HL-60/S4 (cell line): ENCODE data around the gene SLC16A12.

ENCODE experiments used
- in situ Hi-C: fragments of 300-500 bp; cut with MboI; formaldehyde crosslinking; loops from 2 replicates; pipeline ENCODE4 v1.14.3; 2022; ENCODE audit warnings: low sequenced_read_pairs

SLC16A12 gene

GRCh38 chr10:89535171-89536012, at the start of gene SLC16A12:
SLC16A12 (minus strand) TSS chr10:89535594; CDS start chr10:89462578, 73,016 bp downstream.
- in situ Hi-C loops: no loop called here

GRCh38 chr10:89582022-89582421, 46.6 kb upstream of the SLC16A12 start:
- in situ Hi-C loops: no loop called here

GRCh38 chr10:89580243-89580642, 44.8 kb upstream of the SLC16A12 start:
- in situ Hi-C loops: no loop called here

- in situ Hi-C loops: no loop called here
Measured at GRCh38 chr10:89576696-89577095, 41.3 kb upstream of the SLC16A12 start.

GRCh38 chr10:89576022-89576421, 40.6 kb upstream of the SLC16A12 start:
- in situ Hi-C loops: no loop called here

- in situ Hi-C loops: no loop called here
Measured at GRCh38 chr10:89575031-89575430, 39.6 kb upstream of the SLC16A12 start.

- in situ Hi-C loops: no loop called here
Measured at GRCh38 chr10:89574368-89574767, 39.0 kb upstream of the SLC16A12 start.

- in situ Hi-C loops: loop anchor here (10.0 kb wide), 1 partner anchor 313 kb away; the partner anchor contains the start of gene LIPA
Measured at GRCh38 chr10:89567576-89568245, 32.3 kb upstream of the SLC16A12 start.

GRCh38 chr10:89566992-89567391, 31.6 kb upstream of the SLC16A12 start:
- in situ Hi-C loops: loop anchor here (10.0 kb wide), 1 partner anchor 312 kb away; the partner anchor contains the start of gene LIPA

GRCh38 chr10:89566095-89566950, 30.9 kb upstream of the SLC16A12 start:
- in situ Hi-C loops: loop anchor here (10.0 kb wide), 1 partner anchor 312 kb away; the partner anchor contains the start of gene LIPA

GRCh38 chr10:89565180-89565579, 29.8 kb upstream of the SLC16A12 start:
- in situ Hi-C loops: loop anchor here (10.0 kb wide), 1 partner anchor 310 kb away; the partner anchor contains the start of gene LIPA

- in situ Hi-C loops: loop anchor here (10.0 kb wide), 1 partner anchor 309 kb away; the partner anchor contains the start of gene LIPA
Measured at GRCh38 chr10:89563861-89564478, 28.6 kb upstream of the SLC16A12 start.

GRCh38 chr10:89563311-89563710, 27.9 kb upstream of the SLC16A12 start:
- in situ Hi-C loops: loop anchor here (10.0 kb wide), 1 partner anchor 309 kb away; the partner anchor contains the start of gene LIPA

- in situ Hi-C loops: loop anchor here (10.0 kb wide), 1 partner anchor 132 kb away; no protein-coding TSS in a partner anchor
Measured at GRCh38 chr10:89556600-89556999, 21.2 kb upstream of the SLC16A12 start.

- in situ Hi-C loops: loop anchor here (10.0 kb wide), 1 partner anchor 131 kb away; no protein-coding TSS in a partner anchor
Measured at GRCh38 chr10:89555688-89556445, 20.5 kb upstream of the SLC16A12 start.

GRCh38 chr10:89554433-89554832, 19.0 kb upstream of the SLC16A12 start:
- in situ Hi-C loops: loop anchor here (10.0 kb wide), 1 partner anchor 130 kb away; no protein-coding TSS in a partner anchor

GRCh38 chr10:89553064-89553734, 17.8 kb upstream of the SLC16A12 start:
- in situ Hi-C loops: loop anchor here (10.0 kb wide), 1 partner anchor 128 kb away; no protein-coding TSS in a partner anchor

GRCh38 chr10:89552213-89552612, 16.8 kb upstream of the SLC16A12 start:
- in situ Hi-C loops: loop anchor here (10.0 kb wide), 1 partner anchor 127 kb away; no protein-coding TSS in a partner anchor
